Colon (tissue), 2 donors: Measurements from ENCODE around the gene ZNF230.

ENCODE experiments used
- FAIRE-seq: peaks from 2 replicates; lab custom pipeline; 2012; peaks lifted over from hg19 to GRCh38; lab: Jason Lieb, UNC
- donor health status: control.
- donor health status: control.

The ZNF230 gene

DNA sequence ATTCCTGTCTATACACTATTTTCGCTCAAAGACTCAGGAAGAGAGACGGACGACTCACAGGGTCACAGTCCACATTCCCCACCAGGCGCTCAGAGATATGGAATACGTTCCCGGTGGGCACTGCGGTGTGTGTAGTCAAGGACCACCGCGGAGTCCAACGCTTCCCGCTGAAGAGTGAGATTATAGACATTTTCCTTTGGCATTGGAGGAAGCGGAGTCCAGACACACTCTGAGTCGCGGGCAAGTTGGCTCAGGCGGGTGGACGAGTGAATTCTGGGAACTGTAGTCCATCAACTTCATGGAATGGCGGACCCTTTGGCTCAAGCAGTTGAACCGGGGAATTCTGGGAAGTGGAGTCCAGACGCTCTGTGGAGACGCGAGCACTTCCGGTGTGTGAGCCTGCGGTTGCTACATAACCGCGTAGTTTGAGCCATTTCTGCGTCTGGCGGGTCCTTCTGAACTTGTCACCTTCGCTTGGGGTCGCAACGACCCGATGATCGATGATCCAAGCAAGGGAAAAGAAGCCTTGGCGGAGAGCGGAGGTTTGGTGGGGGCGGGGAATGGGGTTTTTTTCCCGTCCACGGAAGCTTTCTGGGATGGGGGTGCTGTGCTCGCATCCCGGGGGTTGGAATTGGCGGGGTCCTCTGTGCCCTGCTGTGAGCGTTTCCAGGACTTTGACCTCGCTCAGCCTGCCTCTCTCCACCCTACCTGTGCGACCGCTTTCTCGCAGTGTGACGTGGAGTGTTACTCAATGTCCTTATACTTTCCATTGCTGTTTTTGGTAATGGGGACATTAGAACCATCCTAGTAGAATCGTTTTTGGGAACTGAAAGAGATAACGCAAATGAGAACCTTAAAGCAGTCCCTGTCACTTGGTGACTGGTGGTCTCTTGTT, at the start of gene ZNF230:
TSS of gene ZNF230 (plus strand) at position 392 of the 895 bp plus-strand sequence. CDS start 4,122 bp downstream, outside the sequence.
- FAIRE-seq: peak; percentile 14

DNA sequence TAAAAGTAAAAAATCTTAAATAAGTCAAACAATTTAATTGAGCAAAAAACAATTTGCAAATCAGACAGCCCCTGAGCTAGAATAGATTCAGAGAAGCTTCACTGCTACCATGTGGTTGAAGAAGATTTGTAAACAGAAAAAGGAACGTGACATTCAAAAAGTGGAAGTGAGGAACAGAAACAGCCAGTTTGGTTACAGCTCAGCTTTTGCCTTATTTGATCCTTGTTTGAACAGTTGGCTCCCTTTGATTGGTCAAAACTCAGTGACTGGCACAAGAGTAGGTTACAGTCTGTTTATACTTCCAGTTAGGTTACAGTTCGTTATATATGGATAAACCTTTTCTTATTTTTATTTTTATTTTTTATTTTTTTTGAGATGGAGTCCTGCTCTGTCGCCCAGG, 45.9 kb upstream of the ZNF230 start:
- no peak for FAIRE-seq

DNA sequence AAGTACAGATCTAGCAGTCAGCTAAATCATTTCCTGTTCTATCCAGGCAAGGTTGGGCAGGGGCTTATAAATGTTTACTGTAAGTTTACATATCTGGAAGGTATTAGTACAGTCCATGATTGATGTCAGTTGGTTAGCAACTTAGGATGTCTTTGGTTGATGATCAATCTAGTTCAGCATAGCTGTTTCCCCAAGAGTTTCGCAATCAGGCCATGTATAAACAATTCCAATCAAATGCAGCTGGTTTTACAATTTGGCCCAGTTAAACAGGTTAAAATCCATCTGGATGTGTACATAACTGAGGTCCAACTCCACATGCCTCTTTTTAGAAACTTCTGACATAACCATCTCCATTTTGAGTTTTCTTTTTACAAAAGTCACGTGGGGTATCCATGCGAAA, 44.9 kb upstream of the ZNF230 start:
- no peak for FAIRE-seq

DNA sequence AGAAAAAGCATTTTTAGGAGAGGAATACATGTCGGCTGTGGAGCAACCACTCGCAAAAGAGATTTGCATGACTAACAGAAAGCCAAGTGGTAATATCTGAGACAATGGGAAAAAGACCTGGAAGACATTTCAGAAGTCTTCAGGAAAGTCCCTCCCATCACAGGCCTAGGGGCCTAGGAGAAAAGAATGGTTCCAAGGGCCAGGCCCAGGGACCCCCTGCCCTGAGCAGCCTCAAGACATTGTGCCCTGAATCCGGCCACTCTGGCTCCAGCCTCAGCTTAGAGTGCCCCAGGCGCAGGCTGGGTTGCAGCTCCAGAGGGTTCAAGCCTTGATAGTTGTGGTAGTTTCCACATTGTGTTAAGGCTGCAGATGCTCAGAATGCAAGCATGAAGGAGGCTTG, 42.3 kb upstream of the ZNF230 start:
- no peak for FAIRE-seq

DNA sequence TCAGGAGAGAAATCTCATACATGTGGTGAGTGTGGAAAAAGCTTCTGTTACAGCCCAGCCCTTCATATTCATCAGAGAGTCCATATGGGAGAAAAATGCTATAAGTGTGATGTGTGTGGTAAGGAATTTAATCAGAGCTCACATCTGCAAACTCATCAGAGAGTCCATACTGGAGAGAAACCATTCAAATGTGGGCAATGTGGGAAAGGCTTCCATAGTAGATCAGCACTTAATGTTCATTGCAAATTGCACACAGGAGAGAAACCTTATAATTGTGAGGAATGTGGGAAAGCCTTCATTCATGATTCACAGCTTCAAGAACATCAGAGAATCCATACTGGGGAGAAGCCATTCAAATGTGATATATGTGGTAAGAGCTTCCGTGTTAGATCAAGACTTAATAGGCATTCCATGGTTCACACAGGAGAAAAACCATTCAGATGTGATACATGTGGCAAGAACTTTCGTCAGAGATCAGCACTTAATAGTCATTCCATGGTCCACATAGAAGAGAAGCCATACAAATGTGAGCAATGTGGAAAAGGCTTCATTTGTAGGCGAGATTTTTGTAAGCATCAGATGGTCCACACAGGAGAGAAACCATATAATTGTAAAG, 36.6 kb upstream of the ZNF230 start:
- FAIRE-seq: no peak

DNA sequence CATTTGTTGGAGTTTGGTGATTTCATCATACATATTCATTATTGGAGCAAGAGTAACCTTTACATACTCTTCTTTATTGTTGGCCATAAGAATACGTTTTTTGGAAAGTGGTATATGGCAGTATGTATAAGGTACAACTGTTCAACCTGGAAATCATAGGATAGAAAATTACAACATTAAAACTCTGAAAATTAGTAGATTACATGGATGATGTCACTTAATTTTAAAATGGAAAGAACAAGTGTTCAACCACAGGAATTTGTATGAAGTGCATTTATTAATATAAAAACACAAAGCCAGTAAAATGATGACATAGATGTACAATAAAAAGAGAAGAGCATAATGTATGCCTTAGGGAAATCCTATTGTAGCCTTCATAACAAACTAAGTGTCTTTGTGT, 26.0 kb upstream of the ZNF230 start:
- no peak for FAIRE-seq

DNA sequence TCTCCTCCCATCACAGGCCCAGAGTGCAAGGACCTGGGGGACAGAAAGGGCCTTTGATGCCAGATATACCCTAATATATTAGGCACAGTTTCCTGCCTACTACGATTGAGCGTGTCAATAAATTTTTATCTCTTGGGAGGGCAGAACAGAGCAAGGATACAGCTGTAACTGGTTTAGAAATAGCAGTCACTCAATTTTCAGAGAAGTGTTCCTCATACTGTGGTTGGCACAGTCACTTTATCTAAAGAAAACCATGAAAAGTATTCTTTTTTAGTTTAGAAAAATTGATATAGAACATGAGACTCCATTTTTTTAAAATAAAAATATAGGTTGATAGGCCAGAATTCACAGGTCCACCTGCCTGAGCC, 19.2 kb upstream of the ZNF230 start:
- FAIRE-seq: no peak

DNA sequence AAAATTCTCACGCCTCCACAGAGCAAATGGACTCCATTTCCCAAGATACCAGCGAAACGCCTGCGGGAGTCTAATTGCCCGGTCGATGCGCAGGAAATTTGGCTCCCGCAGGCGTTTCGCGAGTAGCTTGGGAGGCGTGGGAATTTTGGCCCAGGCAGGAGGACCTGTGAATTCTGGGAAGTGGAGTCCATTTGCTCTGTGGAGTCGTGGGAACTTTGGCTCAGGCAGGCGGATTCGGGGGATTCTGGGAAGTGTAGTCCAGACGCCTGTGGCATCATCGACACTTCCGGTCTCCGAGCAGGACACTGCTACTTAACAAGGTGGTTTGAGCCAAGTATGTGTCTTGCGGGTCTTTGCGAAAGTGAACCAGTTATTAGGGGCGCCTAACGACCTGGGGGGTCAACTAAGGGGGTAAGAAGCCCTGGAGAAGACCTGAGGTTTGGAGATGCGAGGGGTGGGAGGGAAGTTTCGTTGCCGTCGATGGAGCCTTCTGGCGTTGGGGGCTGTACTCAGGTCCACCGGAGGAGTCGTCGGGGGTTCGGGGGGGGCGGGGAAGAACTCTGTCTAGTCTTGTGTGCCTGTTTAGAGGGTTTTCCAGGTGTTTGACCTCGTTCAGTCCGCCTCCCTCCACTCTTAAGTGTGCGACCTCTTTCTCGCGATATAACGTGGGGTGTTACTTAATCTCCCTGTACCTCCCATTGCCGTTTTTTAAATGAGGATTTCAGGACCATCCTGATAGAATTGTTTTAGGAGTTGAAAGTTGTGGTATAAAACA, 18.7 kb upstream of the ZNF230 start, which contains the start of gene ZNF155:
TSS of gene ZNF155 (plus strand) at position 277 of the 775 bp plus-strand sequence. CDS start 4,356 bp downstream, outside the sequence.
- peak; percentile 60 for FAIRE-seq

DNA sequence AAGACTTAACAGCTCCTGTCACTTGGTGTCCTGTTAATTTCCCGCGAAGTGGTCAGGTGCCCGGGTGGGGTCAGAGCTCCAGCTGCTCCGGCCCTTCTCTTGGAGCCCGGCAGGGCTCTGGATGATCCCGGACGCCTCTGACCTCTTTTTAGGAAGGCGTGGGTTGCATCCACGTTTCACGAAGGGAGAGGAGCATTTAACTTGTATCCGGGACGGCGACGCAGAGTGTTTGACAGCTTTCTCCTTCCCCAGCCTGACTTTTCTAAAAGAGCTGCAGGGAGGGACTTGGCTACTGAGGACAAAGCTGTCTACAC, 18.1 kb upstream of the ZNF230 start:
- FAIRE-seq: no peak

DNA sequence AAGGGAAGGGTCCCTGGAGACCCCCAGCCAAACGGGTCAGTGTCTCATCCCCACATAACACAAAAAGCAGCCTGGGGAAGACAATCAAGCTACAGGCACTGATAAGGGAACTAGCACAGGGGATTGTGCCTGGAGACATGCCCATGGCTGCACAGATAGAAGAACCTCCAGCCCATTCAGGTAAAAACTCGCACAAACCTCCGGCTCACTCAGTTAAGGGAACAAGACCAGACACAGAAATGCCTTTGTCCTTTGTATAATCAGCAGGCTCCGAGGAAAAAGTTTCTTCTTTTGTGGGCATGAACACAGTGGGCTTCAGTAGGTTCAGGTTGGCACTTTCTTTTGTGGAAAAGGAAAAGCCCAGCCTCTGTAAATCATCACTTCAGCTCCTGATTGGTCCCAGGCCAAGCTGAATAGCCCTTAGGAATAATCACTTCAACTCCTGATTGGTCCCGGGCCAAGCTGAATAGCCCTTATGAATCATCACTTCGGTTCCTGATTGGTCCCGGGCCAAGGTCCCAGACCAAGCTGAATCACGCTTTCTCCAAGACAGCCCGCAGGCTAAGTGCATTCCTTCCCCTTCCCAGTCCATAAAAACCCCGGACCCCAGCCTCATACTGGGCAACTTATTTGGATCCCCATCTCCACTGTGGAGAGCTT, 5.0 kb upstream of the ZNF230 start:
- FAIRE-seq: no peak

DNA sequence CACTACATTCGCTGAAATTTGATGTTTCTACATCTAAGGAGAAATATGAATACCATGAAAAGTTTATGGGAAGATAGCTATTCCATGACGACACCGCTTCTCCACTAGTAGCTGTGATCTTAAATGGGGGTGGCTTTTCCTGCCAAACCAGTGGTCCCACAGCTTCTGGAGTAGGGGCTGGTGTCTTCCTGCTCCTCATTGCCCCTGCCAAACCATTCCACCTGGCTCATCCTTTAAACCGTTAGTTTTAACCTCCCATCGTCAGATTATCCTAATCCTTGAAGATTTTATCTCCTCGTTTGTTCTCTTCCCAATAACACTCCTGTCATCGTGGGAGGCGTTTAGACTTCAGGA, 568 bp upstream of the ZNF230 start:
- no peak for FAIRE-seq

DNA sequence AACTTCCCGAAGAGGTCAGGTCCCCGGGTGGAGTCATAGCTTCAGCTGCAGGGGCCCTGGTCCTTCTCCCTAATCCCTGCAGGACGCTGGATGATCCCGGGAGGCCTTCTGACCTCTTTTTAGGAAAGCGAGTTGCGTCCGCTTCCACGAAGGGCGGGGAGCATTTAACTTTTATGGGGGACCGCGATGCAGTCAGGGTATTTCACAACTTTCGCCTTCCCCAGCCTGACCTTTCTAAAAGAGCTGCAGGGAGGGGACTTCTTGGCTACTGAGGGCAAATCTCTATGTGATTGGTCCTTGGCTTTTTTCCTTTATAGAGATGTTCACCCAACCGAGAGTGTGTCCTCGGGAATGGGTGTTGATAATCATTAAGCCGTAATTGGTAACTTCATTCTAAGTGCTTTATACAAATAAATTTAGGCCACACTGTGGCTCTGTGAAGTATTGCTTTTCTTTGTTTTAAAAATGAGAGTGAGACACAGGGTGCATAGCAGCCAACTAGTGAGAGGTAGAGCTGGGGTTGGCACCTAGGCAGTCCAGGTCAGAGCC, 778 bp downstream of the ZNF230 start:
- no peak for FAIRE-seq

DNA sequence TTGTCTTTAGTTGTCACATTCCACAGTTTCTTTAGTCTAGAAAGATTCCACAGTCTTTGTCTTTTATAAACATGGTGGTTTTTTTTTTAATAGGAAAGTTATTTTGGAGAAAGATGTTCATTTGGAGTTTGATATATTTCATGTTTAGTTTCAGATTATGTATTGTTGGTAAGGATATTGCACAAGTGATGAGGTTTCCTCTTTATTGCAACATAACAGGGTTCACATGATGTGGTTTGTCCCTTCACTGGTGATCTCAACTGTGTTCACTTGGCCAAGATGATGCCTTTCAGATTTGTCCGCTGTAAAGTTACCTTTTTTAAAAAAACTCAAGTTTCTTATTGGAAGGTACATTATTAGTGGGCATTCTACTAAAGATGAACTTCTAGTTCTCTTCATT, 3.2 kb downstream of the ZNF230 start:
- no peak for FAIRE-seq

DNA sequence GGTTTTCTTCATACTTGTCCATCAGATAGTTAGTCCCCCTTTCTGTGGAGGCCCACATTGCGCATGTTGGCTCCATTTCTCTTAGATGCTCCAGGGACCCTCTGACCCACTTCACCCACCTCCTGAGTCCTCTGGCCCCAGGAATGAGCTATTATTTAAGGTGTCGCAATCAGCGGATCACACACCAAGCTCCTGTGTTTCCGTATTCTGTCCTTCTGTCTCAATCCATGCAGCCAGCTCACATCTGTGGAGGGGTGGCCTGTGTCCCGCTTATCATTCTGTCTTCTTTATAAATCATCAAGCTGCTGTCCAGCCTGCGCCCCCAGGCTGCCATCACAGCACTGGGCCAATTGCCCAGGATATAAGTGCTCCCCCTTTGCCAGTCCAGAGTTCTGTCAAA, 4.7 kb downstream of the ZNF230 start:
- FAIRE-seq: no peak

DNA sequence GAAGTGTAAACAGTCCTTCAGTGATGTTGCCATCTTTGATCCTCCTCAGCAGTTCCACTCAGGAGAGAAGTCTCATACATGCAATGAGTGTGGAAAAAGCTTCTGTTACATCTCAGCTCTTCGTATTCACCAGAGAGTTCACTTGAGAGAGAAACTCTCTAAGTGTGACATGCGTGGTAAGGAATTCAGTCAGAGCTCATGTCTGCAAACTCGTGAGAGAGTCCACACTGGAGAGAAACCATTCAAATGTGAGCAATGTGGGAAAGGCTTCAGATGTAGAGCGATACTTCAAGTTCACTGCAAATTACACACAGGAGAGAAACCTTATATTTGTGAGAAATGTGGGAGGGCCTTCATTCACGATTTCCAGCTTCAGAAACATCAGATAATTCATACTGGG, 7.7 kb downstream of the ZNF230 start:
- no peak for FAIRE-seq

DNA sequence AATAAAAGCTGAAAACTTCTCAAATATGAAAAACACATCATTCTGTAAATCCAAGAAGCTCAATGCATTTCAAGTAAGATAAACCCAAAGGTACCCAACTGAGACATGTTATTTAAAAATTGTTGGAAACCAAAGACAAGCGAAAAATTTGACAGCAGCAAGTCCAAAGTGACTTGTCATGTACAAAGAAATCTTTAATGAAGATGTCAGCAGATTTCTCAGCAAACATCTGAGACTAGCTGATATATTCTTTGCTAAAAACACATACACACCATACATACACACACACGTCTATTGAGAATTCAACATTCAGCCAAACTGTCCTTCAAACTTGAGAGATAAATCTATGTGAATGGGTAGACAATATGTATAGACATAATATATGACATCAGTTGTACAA, 16.7 kb downstream of the ZNF230 start:
- no peak for FAIRE-seq

DNA sequence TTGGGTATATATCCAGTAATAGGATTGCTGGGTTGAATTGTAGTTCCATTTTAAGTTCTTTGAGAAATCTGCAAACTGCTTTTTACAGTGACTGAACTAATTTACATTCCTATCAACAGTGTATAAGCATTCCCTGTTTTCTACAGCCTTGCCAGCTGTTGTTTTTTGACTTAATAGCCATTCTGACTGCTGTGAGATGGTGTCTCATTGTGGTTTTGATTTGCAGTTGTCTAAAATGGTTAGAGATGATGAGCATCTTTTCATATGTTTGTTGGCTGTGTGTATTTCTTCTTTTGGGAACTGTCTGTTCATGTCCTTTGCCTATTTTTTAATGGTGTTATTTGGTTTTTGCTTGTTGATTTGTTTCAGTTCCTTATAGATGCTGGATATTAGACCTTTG, 18.5 kb downstream of the ZNF230 start:
- FAIRE-seq: no peak

DNA sequence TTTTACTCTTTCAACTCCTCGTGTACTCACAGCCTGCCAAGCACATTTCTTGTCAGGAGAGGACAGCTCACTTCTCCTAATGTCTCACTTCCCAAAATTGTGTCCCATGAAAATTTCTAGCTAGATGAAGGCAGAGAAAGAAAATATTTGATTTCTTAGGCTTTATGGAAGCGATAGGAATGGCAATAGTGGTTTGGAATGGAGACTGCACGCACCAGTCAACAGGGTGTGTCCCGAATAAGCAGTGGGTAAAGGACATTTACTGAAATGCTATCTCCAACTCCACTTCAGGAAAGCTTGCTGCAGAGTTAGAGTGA, 22.1 kb downstream of the ZNF230 start:
- FAIRE-seq: no peak

DNA sequence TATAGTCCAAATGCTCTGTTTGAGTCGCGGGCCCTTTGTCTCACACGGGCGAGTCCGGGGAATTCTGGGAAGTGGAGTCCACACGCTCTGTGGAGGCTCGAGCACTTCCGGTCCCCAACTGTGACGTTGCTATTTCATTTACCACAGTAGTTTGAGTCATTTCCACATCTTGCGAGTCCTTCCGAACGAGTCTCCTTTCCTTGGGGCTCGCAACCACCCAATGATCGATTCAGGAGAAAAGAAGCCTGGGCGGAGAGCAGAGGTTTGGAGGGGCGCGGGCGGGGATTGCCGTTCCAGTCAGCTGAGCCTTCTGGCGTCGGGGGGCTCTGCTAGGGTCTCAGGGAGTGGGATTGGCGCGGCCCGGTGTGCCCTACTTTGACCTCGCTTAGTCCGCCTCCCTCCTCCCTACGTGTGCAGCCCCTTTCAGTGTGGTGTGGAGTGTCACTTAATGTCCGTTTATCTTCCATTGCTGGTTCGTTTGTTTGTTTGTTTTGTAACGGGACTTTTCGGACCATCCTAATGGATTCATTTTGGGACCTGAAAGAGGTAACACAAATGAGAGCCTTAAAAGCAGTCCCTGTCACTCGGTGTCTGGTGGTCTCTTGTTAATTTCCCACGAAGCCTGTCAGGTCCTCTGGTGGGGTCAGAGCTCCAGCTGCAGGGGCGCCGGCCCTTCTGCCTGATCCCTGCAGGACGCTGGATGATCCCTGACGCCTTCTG, 22.6 kb downstream of the ZNF230 start, which contains the start of gene ZNF222:
TSS of gene ZNF222 (plus strand) at position 163 of the 720 bp plus-strand sequence. CDS start at position 221, 58 bp downstream.
- no peak for FAIRE-seq

DNA sequence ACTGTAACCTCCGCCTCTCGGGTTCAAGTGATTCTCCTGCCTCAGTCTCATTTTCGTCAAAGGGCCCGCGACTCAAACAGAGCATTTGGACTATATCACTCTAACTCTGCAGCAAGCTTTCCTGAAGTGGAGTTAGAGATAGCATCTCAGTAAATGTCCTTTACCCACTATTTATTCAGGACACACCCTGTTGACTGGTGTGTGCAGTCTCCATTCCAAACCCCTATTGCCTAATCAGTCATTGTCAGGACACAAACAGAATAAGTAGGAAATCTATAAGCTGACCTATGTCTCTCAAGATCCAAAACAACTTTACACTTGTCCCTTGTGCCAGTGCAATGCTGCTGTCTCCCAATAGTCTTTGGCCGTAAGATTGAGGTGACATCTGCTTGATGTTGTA, 23.9 kb downstream of the ZNF230 start:
- no peak for FAIRE-seq

DNA sequence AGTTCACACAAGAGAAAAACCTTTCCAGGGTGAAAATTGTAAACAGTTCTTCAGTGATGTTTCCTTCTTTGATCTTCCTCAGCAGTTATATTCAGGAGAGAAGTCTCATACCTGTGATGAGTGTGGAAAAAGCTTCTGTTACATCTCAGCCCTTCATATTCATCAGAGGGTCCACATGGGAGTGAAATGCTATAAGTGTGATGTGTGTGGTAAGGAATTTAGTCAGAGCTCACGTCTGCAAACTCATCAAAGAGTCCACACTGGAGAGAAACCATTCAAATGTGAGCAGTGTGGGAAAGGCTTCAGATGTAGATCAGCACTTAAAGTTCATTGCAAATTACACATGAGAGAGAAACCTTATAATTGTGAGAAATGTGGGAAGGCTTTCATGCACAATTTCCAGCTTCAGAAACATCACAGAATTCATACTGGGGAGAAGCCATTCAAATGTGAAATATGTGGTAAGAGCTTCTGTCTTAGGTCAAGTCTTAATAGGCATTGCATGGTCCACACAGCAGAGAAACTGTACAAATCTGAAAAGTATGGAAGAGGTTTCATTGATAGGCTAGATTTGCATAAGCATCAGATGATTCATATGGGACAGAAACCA, 29.3 kb downstream of the ZNF230 start:
- FAIRE-seq: no peak
